Stimulated activated CD4-positive, alpha-beta T cell treated with anti-CD3 and anti-CD28 coated beads, Interleukin-15, amount 100 ng/mL, for 1 hour (primary cell): ENCODE results near the gene FARP1.

ENCODE experiments used
- DNase-seq, 2 donors: peaks; one replicate each; pipeline ENCODE4 v3.0.0-alpha.2; 2020; ENCODE audit warnings: low read depth in 1 of 2, low spot score in 1 of 2

FARP1 gene

GRCh38 chr13:98279473-98280175, 136.7 kb downstream of the FARP1 start:
- DNase-seq: no peak

- no peak for DNase-seq
Measured at GRCh38 chr13:98280176-98280510, 137.2 kb downstream of the FARP1 start.

GRCh38 chr13:98284679-98285078, 141.8 kb downstream of the FARP1 start:
- DNase-seq: no peak

GRCh38 chr13:98285317-98285716, 142.4 kb downstream of the FARP1 start:
- DNase-seq: no peak

GRCh38 chr13:98285852-98286594, 143.1 kb downstream of the FARP1 start:
- DNase-seq: no peak

- DNase-seq: no peak
Measured at GRCh38 chr13:98286799-98287198, 143.9 kb downstream of the FARP1 start.

GRCh38 chr13:98288211-98288610, 145.3 kb downstream of the FARP1 start:
- no peak for DNase-seq

GRCh38 chr13:98289339-98289945, 146.5 kb downstream of the FARP1 start:
- DNase-seq: no peak

- no peak for DNase-seq
Measured at GRCh38 chr13:98290261-98290660, 147.4 kb downstream of the FARP1 start.

GRCh38 chr13:98291658-98292057, 148.8 kb downstream of the FARP1 start:
- DNase-seq: no peak

GRCh38 chr13:98293103-98293502, 150.2 kb downstream of the FARP1 start:
- no peak for DNase-seq

- DNase-seq: no peak
Measured at GRCh38 chr13:98293570-98294142, 150.8 kb downstream of the FARP1 start.

- DNase-seq: no peak
Measured at GRCh38 chr13:98295371-98295770, 152.5 kb downstream of the FARP1 start.

GRCh38 chr13:98297051-98297450, 154.2 kb downstream of the FARP1 start:
- DNase-seq: no peak

GRCh38 chr13:98297745-98298144, 154.9 kb downstream of the FARP1 start:
- DNase-seq: no peak

- DNase-seq: no peak
Measured at GRCh38 chr13:98298599-98298998, 155.7 kb downstream of the FARP1 start.

- DNase-seq: no peak
Measured at GRCh38 chr13:98299235-98299965, 156.5 kb downstream of the FARP1 start.

GRCh38 chr13:98299966-98300350, 157.1 kb downstream of the FARP1 start:
- DNase-seq: no peak

- no peak for DNase-seq
Measured at GRCh38 chr13:98300956-98301641, 158.2 kb downstream of the FARP1 start.

- DNase-seq: no peak
Measured at GRCh38 chr13:98301721-98302120, 158.8 kb downstream of the FARP1 start.

GRCh38 chr13:98303858-98304257, 161.0 kb downstream of the FARP1 start:
- no peak for DNase-seq
